ENCODE results near the gene PSMD11.

Gene PSMD11

GRCh38 chr17:32451879-32452278 lies 7.6 kb downstream of the PSMD11 start:
- no peak overlapping the region for H3K27ac ChIP-seq
- no peak overlapping the region for H3K4me3 ChIP-seq (ENCODE audit: low read depth, low read length)
- H3K36me3 ChIP-seq (ENCODE audit: control insufficient read depth, insufficient read depth, low read length): no peaks in the 10 kb centered on the region
- no peaks in the 10 kb centered on the region for H3K27me3 ChIP-seq (ENCODE audit: control insufficient read depth, insufficient read depth, low read length)
- TF ChIP-seq CTCF (IDR thresholded peaks at IDR 0.05): no peak
- no peak overlapping the region for H2AFZ ChIP-seq
- no peak overlapping the region for H3K4me2 ChIP-seq (ENCODE audit: low read length)
- no peak overlapping the region for H3K9ac ChIP-seq
- H3K9me3 ChIP-seq (ENCODE audit: control insufficient read depth, low read length): no peaks in the 10 kb centered on the region
- no peaks in the 10 kb centered on the region for H3K4me1 ChIP-seq
- peaks cover 41% of the 10 kb centered on the region for H3K79me2 ChIP-seq

- TF ChIP-seq CTCF (IDR thresholded peaks at IDR 0.05): no peak
- Histone ChIP-seq H3K4me3 (ENCODE audit: low read depth, low read length) (no peak overlapping the region), H3K79me2 (peaks cover 42% of the 10 kb centered on the region), H3K9me3 (ENCODE audit: control insufficient read depth, low read length) (no peaks in the 10 kb centered on the region), H3K4me2 (ENCODE audit: low read length) (no peak overlapping the region), H3K9ac (no peak overlapping the region), H3K36me3 (ENCODE audit: control insufficient read depth, insufficient read depth, low read length) (no peaks in the 10 kb centered on the region), H3K27ac (no peak overlapping the region), H3K4me1 (no peaks in the 10 kb centered on the region), H3K27me3 (ENCODE audit: control insufficient read depth, insufficient read depth, low read length) (no peaks in the 10 kb centered on the region), H2AFZ (no peak overlapping the region)
Measured at GRCh38 chr17:32452281-32452680, 8.0 kb downstream of the PSMD11 start.

- no peak overlapping the region for H3K27ac ChIP-seq
- no peaks in the 10 kb centered on the region for H3K27me3 ChIP-seq (ENCODE audit: control insufficient read depth, insufficient read depth, low read length)
- H3K36me3 ChIP-seq (ENCODE audit: control insufficient read depth, insufficient read depth, low read length): no peaks in the 10 kb centered on the region
- H3K9me3 ChIP-seq (ENCODE audit: control insufficient read depth, low read length): no peaks in the 10 kb centered on the region
- H3K4me3 ChIP-seq (ENCODE audit: low read depth, low read length): no peak overlapping the region
- no peak overlapping the region for H3K9ac ChIP-seq
- H3K4me1 ChIP-seq: peaks cover under 1% of the 10 kb centered on the region
- H3K4me2 ChIP-seq (ENCODE audit: low read length): no peak overlapping the region
- H2AFZ ChIP-seq: no peak overlapping the region
- no peak for TF ChIP-seq CTCF (IDR thresholded peaks at IDR 0.05)
- peaks cover 49% of the 10 kb centered on the region for H3K79me2 ChIP-seq
Measured at GRCh38 chr17:32453370-32453769, 9.1 kb downstream of the PSMD11 start.

GRCh38 chr17:32458371-32458770 lies 14.1 kb downstream of the PSMD11 start:
- Histone ChIP-seq H3K27ac (no peak overlapping the region), H3K4me2 (ENCODE audit: low read length) (no peak overlapping the region), H3K9ac (no peak overlapping the region), H3K79me2 (peaks cover 45% of the 10 kb centered on the region), H3K9me3 (ENCODE audit: control insufficient read depth, low read length) (no peaks in the 10 kb centered on the region), H2AFZ (no peak overlapping the region), H3K4me3 (ENCODE audit: low read depth, low read length) (no peak overlapping the region), H3K4me1 (peaks cover 8% of the 10 kb centered on the region), H3K36me3 (ENCODE audit: control insufficient read depth, insufficient read depth, low read length) (no peaks in the 10 kb centered on the region), H3K27me3 (ENCODE audit: control insufficient read depth, insufficient read depth, low read length) (no peaks in the 10 kb centered on the region)
- no peak for TF ChIP-seq CTCF (IDR thresholded peaks at IDR 0.05)

- Histone ChIP-seq H3K9me3 (ENCODE audit: control insufficient read depth, low read length) (no peaks in the 10 kb centered on the region), H3K27me3 (ENCODE audit: control insufficient read depth, insufficient read depth, low read length) (no peaks in the 10 kb centered on the region), H3K4me1 (peaks cover 8% of the 10 kb centered on the region), H3K79me2 (peaks cover 44% of the 10 kb centered on the region), H3K4me3 (ENCODE audit: low read depth, low read length) (no peak overlapping the region), H3K9ac (no peak overlapping the region), H3K27ac (no peak overlapping the region), H3K36me3 (ENCODE audit: control insufficient read depth, insufficient read depth, low read length) (no peaks in the 10 kb centered on the region), H3K4me2 (ENCODE audit: low read length) (no peak overlapping the region), H2AFZ (no peak overlapping the region)
- no peak for TF ChIP-seq CTCF (IDR thresholded peaks at IDR 0.05)
Measured at GRCh38 chr17:32460054-32460453, 15.7 kb downstream of the PSMD11 start.

Measured in parathyroid adenoma (tissue), 2 donors.